HEK293 (cell line): ENCODE measurements around the gene EHMT1.

Experiments
- ZNF391 ChIP-seq: fragments of 450-650 bp; formaldehyde crosslinking; IDR thresholded peaks from 2 replicates; pipeline ENCODE4 v1.5.1; 2016; ENCODE audit warnings: low read depth, missing biosample characterization, missing genetic modification characterization, borderline replicate concordance
- ZNF701 ChIP-seq: fragments of 450-650 bp; formaldehyde crosslinking; IDR thresholded peaks from 2 replicates; pipeline ENCODE4 v1.5.1; 2016; ENCODE audit warnings: missing biosample characterization, missing genetic modification characterization
- ZSCAN23 ChIP-seq: fragments of 450-650 bp; formaldehyde crosslinking; IDR thresholded peaks from 2 replicates; pipeline ENCODE4 v1.5.1; 2016; ENCODE audit warnings: missing biosample characterization, missing genetic modification characterization
- TF ChIP-seq, protein P1 (sequence below): fragments of 450-650 bp; formaldehyde crosslinking; IDR thresholded peaks from 2 replicates; pipeline ENCODE4 v1.5.1; 2016; ENCODE audit warnings: missing biosample characterization, missing genetic modification characterization

DNA sequence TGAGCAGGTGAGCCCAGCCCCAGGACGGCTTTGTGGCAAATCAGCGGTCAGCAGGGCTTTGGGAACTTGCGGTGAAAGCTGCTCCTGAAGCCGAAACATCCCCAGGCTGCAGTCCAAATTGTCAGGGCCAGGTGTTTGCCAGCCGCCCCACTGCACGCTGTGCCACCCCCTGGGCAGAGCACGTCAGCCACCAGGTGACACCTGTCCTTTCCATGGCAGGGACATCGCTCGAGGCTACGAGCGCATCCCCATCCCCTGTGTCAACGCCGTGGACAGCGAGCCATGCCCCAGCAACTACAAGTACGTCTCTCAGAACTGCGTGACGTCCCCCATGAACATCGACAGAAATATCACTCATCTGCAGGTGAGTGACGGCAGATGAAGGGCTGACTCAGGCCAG is 194.4 kb downstream of the EHMT1 start:
- TF ChIP-seq, protein P1, sequence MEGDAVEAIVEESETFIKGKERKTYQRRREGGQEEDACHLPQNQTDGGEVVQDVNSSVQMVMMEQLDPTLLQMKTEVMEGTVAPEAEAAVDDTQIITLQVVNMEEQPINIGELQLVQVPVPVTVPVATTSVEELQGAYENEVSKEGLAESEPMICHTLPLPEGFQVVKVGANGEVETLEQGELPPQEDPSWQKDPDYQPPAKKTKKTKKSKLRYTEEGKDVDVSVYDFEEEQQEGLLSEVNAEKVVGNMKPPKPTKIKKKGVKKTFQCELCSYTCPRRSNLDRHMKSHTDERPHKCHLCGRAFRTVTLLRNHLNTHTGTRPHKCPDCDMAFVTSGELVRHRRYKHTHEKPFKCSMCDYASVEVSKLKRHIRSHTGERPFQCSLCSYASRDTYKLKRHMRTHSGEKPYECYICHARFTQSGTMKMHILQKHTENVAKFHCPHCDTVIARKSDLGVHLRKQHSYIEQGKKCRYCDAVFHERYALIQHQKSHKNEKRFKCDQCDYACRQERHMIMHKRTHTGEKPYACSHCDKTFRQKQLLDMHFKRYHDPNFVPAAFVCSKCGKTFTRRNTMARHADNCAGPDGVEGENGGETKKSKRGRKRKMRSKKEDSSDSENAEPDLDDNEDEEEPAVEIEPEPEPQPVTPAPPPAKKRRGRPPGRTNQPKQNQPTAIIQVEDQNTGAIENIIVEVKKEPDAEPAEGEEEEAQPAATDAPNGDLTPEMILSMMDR (tag by site-specific recombination), result no peak
- TF ChIP-seq ZNF391 (tag by site-specific recombination), result no peak
- no peak for TF ChIP-seq ZNF701 (tag by site-specific recombination)
- no peak for TF ChIP-seq ZSCAN23 (tag by site-specific recombination)
